ENCODE results near the gene GTF2F1. TPM values are rescaled to one million over a fixed set of nuclear protein-coding genes. Genes with fewer than 3 reads are reported as not detected.

GTF2F1 gene
- total RNA-seq, 1 experiment from 2014 or later, result 43.8 TPM

GRCh38 chr19:6412061-6412446 lies 19.1 kb upstream of the GTF2F1 start:
- H3K27ac ChIP-seq, result no peak overlapping the region
- no peaks in the 10 kb centered on the region for H3K4me1 ChIP-seq (replicated peaks; ENCODE audit: insufficient read depth)
- intact Hi-C loops (cut with micrococcal nuclease; ENCODE audit: unreplicated experiment), result no loop called here
- no TSS peak for BruUV-seq (replicated peaks)
- POLR2A ChIA-PET (ENCODE audit: unreplicated experiment), result interaction anchor here (0.5 kb wide), 1 partner anchor 584 kb away, joined by 5 read pairs; no protein-coding TSS in a partner anchor
- H3K27me3 ChIP-seq (ENCODE audit: insufficient read depth, low read depth), result no peaks in the 10 kb centered on the region
- H2AFZ ChIP-seq, result no peak overlapping the region
- H3K79me2 ChIP-seq (ENCODE audit: low read depth), result no peaks in the 10 kb centered on the region
- no peak overlapping the region for H3K4me2 ChIP-seq
- CTCF ChIA-PET, result no interaction called here
- no peak for TF ChIP-seq EZH2 (IDR thresholded peaks at IDR 0.05; ENCODE audit: low read depth)
- no peak for TF ChIP-seq CTCF (conservative IDR thresholded peaks at IDR 0.05)
- H3K9me3 ChIP-seq (ENCODE audit: insufficient read depth, low read depth), result no peaks in the 10 kb centered on the region
- H4K20me1 ChIP-seq (ENCODE audit: insufficient read depth), result no peaks in the 10 kb centered on the region
- H3K9me2 ChIP-seq (ENCODE audit: insufficient read depth), result no peaks in the 10 kb centered on the region
- no peak for DNase-seq
- peaks cover 3% of the 10 kb centered on the region; the same call in 1 of the 2 replicates for H3F3A ChIP-seq (ENCODE audit: insufficient read depth, low read depth)
- no peaks in the 10 kb centered on the region for H3K36me3 ChIP-seq (ENCODE audit: low read depth)
- no peak overlapping the region for H3K4me3 ChIP-seq

GRCh38 chr19:6409346-6409745 lies 16.4 kb upstream of the GTF2F1 start:
- no peaks in the 10 kb centered on the region for H3K36me3 ChIP-seq (ENCODE audit: low read depth)
- H3K27ac ChIP-seq, result no peak overlapping the region
- H3K4me2 ChIP-seq, result no peak overlapping the region
- peaks cover 3% of the 10 kb centered on the region; the same call in 1 of the 2 replicates for H3F3A ChIP-seq (ENCODE audit: insufficient read depth, low read depth)
- CTCF ChIA-PET, result no interaction called here
- H3K27me3 ChIP-seq (ENCODE audit: insufficient read depth, low read depth), result no peaks in the 10 kb centered on the region
- POLR2A ChIA-PET (ENCODE audit: unreplicated experiment), result no interaction called here
- no TSS peak for BruUV-seq (replicated peaks)
- no peak for DNase-seq
- no peak overlapping the region for H2AFZ ChIP-seq
- H3K4me3 ChIP-seq, result no peak overlapping the region
- no peaks in the 10 kb centered on the region for H3K9me3 ChIP-seq (ENCODE audit: insufficient read depth, low read depth)
- H3K79me2 ChIP-seq (ENCODE audit: low read depth), result no peaks in the 10 kb centered on the region
- H3K4me1 ChIP-seq (replicated peaks; ENCODE audit: insufficient read depth), result no peaks in the 10 kb centered on the region
- H4K20me1 ChIP-seq (ENCODE audit: insufficient read depth), result no peaks in the 10 kb centered on the region
- no peaks in the 10 kb centered on the region for H3K9me2 ChIP-seq (ENCODE audit: insufficient read depth)
- intact Hi-C loops (cut with micrococcal nuclease; ENCODE audit: unreplicated experiment), result no loop called here
- TF ChIP-seq CTCF (conservative IDR thresholded peaks at IDR 0.05), result no peak
- no peak for TF ChIP-seq EZH2 (IDR thresholded peaks at IDR 0.05; ENCODE audit: low read depth)

- no peak overlapping the region for H2AFZ ChIP-seq
- H3K27ac ChIP-seq, result no peak overlapping the region
- no peak overlapping the region for H3K4me3 ChIP-seq
- H3K27me3 ChIP-seq (ENCODE audit: insufficient read depth, low read depth), result no peaks in the 10 kb centered on the region
- H3K9me3 ChIP-seq (ENCODE audit: insufficient read depth, low read depth), result no peaks in the 10 kb centered on the region
- intact Hi-C loops (cut with micrococcal nuclease; ENCODE audit: unreplicated experiment), result no loop called here
- H4K20me1 ChIP-seq (ENCODE audit: insufficient read depth), result no peaks in the 10 kb centered on the region
- TF ChIP-seq EZH2 (IDR thresholded peaks at IDR 0.05; ENCODE audit: low read depth), result no peak
- no peak for TF ChIP-seq CTCF (conservative IDR thresholded peaks at IDR 0.05)
- ChIA-PET POLR2A (ENCODE audit: unreplicated experiment) (no interaction called here), CTCF (interaction anchor here (0.6 kb wide), 1 partner anchor 77 kb away, joined by 5 read pairs; no protein-coding TSS in a partner anchor)
- no TSS peak for BruUV-seq (replicated peaks)
- H3F3A ChIP-seq (ENCODE audit: insufficient read depth, low read depth), result peaks cover 3% of the 10 kb centered on the region; the same call in 1 of the 2 replicates
- DNase-seq, result no peak
- no peaks in the 10 kb centered on the region for H3K4me1 ChIP-seq (replicated peaks; ENCODE audit: insufficient read depth)
- H3K4me2 ChIP-seq, result no peak overlapping the region
- H3K9me2 ChIP-seq (ENCODE audit: insufficient read depth), result no peaks in the 10 kb centered on the region
- H3K79me2 ChIP-seq (ENCODE audit: low read depth), result no peaks in the 10 kb centered on the region
- no peaks in the 10 kb centered on the region for H3K36me3 ChIP-seq (ENCODE audit: low read depth)
Observed at GRCh38 chr19:6406401-6406800, 13.4 kb upstream of the GTF2F1 start.

All from PC-9 (cell line).